HL-60/S4 treated with phorbol 12-myristate 13-acetate at 8.2 ng/mL for 4 days and 3 days (cell line): Measurements from ENCODE around the gene SYNPO2.

Experiments used
- in situ Hi-C: fragments of 300-500 bp; cut with MboI; formaldehyde crosslinking; loops from 2 replicates; pipeline ENCODE4 v1.15.0; 2022; ENCODE audit warnings: low sequenced_read_pairs

SYNPO2 gene

GRCh38 chr4:119103263-119103662, 214.6 kb downstream of the SYNPO2 start:
- in situ Hi-C loops: no loop called here

- in situ Hi-C loops: no loop called here
These were observed 216.1 kb downstream of the SYNPO2 start for GRCh38 chr4:119104644-119105273.

- in situ Hi-C loops: no loop called here
These were observed 217.0 kb downstream of the SYNPO2 start for GRCh38 chr4:119105605-119106004.

DNA sequence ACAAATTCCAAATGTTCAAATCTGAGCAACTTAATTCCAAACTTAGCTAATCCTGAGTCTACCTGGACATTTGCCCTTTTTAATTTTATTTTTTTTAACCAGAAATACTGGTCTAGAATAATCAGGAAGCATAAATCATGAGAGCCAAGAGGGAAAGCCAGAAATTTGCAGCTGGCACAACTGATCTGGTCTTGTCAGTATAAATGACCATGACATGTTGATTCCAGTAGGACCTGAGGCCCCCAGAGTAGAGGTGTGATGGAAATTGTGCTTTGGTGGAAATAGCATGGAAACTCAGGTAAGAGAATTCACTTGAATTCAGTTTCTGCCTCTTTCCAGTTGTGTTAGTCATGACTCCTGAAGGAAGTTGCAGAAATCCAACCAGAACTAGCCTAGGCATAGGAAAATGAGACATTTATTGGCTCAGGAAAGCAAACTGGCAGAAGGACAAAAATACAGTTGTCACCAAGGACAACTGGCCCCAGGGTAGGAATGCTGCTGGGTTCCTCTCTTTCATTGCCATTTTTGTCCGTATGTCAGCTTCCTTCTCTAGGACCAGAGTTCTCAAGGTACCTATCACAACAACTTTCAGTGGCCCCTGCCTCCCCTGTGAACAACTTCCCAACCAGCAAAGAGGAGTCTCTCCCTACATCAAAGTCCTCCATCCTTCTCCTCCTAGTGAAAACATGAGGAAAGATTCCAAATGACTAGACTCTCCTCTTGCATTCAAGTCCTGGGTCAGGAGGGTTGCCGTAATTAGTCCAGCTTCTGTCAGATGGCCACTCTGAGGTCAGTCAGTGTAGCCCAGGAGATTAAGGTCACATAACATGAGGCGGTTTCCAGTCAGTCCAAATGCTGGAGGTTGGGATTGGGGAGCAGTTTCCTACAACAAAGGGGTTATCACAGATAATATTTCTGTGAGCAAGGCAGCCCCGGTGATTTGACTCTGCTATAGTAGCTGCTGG, 217.7 kb downstream of the SYNPO2 start:
- in situ Hi-C loops: no loop called here

- in situ Hi-C loops: no loop called here
These were observed 221.5 kb downstream of the SYNPO2 start for GRCh38 chr4:119110121-119110520.
